Stimulated activated CD8-positive, alpha-beta memory T cell treated with anti-CD3 and anti-CD28 coated beads, Interleukin-12 subunit alpha, Interleukin-12 subunit beta, amount 100 ng/mL, for 24 hours (primary cell): ENCODE results near the gene NRSN2.
A peak's percentile ranks its signal among the peaks of the same experiment; 100 is the strongest.
"Not testable (repeated sequence)": the region's sequence is repeated elsewhere in the genome, so short reads cannot be mapped to it uniquely, and the experiment has no call there.

Experiments
- DNase-seq: peaks from one replicate; pipeline ENCODE4 v3.0.0-alpha.2; 2020; ENCODE audit errors: extremely low read depth

The NRSN2 gene

DNA sequence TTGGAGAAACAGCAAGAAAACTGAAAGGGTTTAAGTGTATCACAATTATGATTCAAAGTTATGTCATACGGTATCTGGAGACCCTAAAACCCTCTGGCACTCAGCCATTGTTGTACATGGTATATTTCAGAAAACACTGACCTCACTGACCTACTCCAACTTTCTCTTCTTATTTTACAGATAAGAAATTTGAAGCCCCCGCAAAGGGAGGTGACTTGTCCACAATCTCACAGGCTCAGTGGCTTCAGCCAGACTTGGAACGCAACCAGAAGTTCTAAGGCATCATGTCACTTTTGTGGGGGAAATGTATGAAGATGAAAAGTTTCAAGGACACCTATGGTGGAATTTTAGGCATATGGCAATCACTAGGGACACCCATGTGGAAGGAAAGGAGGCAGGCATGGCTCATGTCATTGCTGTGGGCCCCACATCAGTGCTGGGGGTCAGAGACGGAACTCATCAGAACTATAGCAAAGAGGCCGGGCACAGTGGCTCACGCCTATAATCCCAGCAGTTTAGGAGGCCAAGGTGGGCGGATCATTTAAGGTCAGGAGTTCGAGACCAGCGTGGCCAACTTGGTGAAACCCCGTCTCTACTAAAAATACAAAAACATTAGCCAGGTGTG, 28.5 kb downstream of the NRSN2 start:
- DNase-seq = no peak

- DNase-seq = no peak
Measured at GRCh38 chr20:376089-376488, 29.2 kb downstream of the NRSN2 start.

DNA sequence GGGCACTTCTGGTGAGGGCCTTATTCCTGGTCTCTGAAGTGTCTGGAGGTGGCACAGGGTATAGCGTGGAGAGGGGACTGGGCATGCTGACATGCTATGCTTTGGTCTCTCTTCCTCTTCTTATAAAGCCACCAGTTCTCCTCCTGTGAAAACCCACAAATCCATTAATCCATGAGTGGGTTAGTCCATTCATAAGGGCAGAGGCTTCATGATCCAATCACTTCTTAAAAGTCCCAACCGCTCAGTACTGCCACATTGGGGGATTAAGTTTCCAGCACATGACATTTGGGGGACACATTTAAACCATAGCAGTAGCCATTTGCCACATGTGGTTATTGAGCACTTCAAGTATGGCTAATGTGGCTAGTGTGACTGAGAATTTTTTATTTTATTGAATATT, 29.8 kb downstream of the NRSN2 start:
- DNase-seq = no peak

DNA sequence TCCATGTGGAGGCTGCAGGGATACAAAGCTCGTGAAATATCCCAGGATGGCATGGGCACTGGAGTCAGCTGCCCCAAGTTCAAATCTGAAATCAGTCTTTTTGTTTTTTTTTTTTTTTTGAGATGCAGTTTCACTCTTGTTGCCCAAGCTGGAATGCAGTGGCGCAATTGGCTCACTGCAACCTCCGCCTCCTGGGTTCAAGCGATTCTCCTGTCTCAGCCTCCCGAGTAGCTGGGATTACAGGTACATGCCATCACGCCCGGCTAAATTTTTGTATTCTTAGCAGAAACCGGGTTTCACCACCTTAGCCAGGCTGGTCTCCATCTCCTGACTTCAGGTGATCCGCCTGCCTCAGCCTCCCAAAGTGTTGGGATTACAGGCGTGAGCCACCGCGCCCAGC, 30.7 kb downstream of the NRSN2 start:
- not testable (repeated sequence) for DNase-seq

DNA sequence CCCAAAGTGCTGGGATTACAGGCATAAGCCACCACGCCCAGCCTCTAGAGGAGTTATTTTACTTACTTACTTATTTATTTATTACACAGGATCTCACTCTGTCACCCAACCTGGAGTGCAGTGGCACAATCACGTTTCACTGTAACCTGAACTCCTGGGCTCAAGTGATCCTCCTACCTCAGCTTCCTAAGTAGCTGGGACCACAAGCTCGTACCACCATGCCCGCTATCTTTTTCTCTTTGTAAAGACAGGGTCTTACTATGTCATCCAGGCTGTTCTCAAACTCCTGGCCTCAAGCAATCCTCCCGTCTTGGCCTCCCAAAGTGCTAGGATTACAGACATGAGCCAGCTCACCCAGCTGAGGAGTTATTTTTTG, 32.0 kb downstream of the NRSN2 start:
- no peak for DNase-seq

- DNase-seq = peak; percentile 25
Measured at GRCh38 chr20:380763-381580, 34.1 kb downstream of the NRSN2 start.

DNA sequence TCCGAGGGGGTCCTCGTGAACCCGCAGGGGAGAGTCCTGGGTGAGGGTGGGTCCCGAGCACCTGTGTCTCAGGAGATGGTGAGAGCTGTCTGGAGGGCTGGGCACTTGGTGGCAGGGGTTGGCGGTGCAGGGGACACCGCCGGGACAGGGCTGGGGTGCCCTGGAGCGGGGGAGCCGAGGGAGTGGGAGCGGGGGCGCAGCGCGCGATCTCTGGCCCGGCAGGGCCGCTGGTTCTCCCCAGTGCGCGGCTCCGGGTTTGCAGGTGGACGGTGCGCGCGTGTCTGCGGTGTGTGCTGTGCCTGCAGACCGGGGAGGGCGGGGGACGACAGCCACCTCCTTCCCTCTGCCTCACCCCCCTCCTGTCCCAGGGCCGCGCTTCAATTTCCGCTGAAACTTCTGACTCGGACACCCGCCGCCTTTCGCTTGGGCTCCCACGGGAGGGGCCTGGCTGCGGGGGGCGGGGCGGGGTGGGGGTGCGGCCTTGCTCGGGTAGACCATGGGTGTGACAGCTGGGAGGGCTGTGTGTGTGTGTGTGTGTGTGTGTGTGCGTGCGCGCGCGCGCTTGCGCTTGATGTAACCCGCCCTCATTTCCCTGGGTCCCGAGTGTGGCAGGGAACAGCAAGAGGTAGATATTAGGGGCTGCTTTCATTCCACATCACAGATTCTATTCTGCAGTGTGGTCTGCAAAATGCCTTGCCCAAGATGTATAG, 34.8 kb downstream of the NRSN2 start:
- DNase-seq = peak; percentile 26

DNA sequence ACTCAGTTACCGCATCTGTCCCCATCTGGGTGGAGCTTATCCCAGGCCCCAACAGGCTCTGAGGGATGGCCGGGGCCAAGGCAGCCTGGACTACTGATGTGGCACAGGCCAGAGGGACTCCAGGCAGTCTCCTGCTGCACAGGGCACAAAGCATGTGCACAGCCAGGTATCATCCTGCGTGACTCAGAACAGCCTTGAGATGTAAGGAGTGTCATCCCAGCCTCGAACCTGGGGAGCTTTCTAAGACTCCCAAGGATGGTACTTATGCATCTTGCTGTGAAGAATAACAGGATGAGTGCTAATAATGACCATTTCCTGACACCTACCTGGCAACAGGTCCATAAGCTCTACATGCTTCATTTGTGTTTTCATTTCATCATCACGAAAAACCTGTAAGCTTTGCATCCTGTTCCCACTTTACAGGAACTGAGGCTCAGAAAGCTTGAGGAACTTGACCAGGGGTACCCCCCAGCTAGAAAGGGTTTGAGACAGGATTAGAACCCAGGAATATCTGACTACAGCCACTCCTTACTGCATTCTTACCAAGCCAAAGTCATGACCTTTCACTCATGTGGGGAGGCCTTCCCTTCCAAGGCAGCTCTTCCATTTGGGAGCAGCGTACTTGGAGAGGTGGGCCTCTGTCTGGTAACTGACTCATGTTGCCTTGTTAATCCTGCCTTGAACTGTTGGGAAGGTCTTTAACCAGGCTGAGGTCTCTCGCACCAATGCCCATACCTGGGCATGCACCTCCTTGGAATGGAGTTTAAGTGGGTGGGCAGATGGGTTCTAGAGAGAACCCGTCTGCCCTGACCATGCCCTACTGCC, 35.6 kb downstream of the NRSN2 start:
- DNase-seq = no peak

- DNase-seq = no peak
Measured at GRCh38 chr20:383889-384288, 37.0 kb downstream of the NRSN2 start.

GRCh38 chr20:384723-385122, 37.8 kb downstream of the NRSN2 start:
- DNase-seq = no peak

DNA sequence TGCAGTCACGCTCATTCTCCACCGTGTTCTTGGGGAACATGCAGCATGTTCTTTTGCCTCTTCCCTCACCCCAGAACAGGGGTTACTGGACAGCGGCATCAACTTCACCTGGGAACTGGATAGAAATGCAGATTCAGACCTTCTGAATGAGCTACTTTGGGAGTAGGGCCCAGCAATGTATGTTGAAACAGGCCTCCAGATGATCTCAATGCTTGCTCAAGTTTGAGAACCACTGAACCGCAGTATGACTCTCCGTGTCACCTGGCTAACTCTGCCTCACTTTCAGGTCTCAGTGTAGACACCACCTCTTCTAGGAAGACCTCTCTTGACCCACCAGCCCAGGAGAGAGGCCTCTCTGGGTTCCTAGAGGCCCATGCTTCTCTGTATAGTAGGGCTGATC, 38.5 kb downstream of the NRSN2 start:
- no peak for DNase-seq

DNA sequence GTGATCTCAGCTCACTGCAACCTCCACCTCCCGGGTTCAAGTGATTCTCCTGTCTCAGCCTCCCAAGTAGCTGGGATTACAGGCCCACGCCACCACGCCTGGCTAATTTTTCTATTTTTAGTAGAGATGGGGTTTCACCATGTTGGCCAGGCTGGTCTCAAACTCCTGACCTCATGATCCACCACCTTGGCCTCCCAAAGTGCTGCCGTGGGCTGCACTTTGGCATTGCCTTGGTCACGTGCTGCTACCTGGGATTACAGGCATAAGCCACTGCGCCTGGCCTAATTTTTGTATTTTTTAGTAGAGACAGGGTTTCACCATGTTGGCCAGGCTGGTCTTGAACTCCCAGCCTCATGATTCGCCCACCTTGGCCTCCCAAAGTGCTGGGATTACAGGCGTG, 39.7 kb downstream of the NRSN2 start:
- not testable (repeated sequence) for DNase-seq

DNA sequence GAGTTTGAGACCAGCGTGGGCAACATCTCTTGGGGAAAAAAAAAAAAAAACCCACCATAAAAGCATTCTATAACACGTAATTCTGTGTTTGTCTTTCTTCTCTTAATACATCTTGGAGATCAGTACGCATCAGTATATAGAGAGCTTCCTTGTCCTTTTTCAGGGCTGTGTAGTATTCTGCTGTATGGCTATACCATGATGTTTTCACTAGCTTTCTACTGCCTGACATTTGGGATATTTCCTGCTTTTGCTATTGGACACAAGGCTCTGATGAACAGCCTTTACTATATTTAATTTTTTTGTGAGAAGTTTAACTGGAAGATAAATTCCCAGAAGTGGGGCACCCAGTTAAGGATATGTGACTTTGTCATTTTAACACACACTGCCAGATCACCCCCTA, 40.6 kb downstream of the NRSN2 start:
- DNase-seq = no peak

GRCh38 chr20:388034-388994, 41.4 kb downstream of the NRSN2 start:
- no peak for DNase-seq

DNA sequence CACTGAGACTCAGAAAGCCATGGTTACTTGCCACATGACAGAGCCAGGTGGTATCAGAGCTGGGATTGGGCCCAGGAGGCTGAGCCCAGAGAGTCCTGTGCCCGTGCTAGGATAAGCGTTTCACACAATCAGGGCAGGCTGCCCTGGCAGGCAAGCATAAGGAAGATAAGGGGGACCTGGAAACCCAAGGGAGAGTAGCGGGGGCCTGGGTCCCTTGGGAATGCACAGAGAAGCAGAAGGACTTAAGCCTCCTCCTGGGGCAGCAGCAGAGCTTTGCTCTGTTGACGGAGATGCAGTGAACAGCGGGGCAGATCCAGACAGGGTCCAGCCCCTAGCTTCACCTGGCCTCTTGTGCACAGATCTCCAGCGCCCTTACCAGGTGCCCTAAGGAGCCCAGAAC, 42.3 kb downstream of the NRSN2 start:
- DNase-seq = no peak

- no peak for DNase-seq
Measured at GRCh38 chr20:391041-391711, 44.3 kb downstream of the NRSN2 start.

DNA sequence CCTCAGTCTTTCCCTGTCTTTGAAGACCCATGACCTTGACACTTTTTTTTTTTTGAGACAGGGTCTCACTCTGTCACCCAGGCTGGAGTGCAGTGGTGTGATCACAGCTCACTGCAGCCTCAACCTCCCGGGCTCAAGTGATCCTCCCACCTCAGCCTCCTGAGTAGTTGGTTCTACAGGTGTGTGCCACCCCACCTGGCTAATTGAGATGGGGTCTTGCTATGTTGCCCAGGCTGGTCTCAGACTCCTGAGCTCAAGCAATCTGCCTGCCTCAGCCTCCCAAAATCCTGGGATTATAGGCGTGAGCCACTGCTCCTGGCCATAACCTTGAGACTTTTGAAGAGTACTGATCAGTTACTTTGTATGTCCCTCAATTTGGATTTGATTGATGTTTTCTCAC, 46.4 kb downstream of the NRSN2 start:
- DNase-seq = not testable (repeated sequence)

DNA sequence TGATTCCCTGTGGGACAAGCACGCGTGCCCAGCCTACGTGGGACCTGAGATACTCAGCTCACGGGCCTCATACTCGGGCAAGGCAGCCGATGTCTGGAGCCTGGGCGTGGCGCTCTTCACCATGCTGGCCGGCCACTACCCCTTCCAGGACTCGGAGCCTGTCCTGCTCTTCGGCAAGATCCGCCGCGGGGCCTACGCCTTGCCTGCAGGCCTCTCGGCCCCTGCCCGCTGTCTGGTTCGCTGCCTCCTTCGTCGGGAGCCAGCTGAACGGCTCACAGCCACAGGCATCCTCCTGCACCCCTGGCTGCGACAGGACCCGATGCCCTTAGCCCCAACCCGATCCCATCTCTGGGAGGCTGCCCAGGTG, 49.3 kb downstream of the NRSN2 start:
- DNase-seq = no peak

- DNase-seq = no peak
Measured at GRCh38 chr20:396619-397431, 49.9 kb downstream of the NRSN2 start.
